GM21786 (cell line): ENCODE measurements around the gene PCGF1.

Experiments used
- ATAC-seq: cut with Tn5 transposase; IDR thresholded peaks from one replicate; pipeline ENCODE4 v1.9.1; 2021; ENCODE audit not compliant: unreplicated experiment

PCGF1 gene

DNA sequence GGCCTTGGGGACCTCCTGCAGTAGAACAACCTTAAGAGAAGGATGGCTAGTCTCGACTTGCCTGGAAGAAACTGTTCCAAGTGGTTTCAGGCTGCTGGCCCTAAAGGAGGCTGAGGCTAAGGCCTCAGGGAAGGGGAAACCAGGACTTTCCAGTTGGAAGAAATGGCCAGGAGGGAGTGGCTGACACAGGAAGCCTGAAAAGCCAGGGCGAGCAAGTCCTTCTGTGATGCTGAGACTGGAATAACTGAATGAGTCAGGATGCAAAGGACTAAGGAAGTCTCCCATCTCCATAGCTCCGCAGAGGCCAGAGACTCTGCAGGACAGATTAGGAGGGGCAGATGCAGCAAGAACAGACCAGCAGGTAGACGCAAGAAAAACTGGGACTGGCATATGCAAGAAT lies 29.6 kb upstream of the PCGF1 start:
- ATAC-seq, result no peak

DNA sequence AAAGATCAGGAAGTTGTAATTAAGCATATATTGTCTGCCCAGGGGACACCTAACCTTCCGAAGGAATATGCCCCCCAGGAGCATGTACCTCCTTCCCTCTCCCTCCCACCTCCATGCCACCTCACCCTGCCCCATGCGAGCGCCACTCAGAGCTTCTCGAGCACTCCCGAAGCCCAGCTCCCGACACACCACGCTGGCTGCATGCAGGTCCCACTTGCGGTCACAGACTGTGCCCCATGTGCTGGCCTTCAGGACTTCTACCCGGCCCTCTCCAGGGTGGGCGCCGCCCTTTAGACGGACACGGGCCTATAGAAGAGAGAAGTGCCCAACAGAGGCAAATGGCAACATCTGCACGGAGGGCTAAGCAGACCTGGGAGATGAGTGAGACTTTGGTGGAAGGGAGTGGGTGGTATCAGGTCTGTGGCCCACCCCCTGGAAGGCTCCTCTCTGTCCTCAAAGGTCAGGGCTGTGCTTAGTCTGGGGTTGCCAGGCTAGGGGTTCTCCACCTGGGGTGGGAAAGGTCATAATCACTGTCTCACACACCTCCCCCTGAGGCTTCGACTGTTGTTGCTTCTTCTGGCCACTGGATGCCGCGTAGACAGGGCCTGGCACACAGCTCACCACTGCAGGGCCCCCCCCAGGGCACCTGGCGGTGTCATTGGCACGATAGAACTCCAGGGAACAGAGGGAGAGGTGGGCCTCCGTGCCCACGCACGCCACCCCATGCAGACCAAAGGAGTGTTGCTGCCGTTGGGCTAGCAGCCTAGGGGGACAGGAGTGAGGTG lies 28.9 kb upstream of the PCGF1 start:
- ATAC-seq, result no peak

DNA sequence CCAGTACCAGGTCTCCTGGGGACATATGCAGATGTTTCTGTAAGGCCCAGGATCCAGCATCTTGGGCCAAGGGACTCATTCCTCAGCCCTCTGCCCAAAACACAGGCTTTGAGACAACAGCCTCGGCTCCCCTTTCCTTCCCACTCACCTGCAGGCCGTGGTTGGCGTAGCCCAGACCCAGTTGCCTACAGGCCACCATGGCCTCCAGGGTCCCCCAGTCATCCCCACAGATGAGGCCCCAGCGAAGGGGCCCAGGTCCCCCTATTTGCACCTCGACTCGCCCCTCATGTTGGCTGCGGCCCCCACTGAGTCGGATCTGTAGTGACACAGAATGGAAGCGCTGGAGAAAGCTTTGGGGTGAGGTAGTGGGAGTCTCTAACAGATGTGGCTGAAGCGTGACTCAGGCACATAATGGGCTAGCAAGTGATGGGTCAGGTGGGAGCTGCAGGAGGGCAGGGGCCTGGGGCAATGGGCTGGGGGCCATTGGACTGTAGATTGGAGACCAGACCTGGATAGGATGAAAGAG lies 28.0 kb upstream of the PCGF1 start:
- no peak for ATAC-seq

DNA sequence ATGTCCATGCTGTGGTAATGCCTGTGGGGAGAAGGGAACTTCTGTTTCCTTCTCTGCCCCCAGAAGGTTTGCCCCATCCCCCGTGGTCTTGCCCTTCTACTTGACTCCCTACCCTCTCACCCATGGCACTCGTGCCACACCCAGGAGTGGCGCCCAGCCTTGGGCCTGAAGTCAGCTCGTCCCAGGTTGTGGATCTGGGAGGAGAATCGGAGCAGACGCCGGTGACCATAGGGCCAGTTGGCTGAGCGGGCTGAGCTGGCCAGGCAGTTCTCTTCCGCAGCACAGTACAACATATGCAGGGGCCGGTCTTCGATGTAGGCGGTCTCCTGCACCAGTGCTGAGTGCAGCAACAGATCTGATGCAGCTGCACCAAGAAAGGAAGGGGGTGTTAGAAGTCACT lies 26.9 kb upstream of the PCGF1 start:
- ATAC-seq, result no peak

DNA sequence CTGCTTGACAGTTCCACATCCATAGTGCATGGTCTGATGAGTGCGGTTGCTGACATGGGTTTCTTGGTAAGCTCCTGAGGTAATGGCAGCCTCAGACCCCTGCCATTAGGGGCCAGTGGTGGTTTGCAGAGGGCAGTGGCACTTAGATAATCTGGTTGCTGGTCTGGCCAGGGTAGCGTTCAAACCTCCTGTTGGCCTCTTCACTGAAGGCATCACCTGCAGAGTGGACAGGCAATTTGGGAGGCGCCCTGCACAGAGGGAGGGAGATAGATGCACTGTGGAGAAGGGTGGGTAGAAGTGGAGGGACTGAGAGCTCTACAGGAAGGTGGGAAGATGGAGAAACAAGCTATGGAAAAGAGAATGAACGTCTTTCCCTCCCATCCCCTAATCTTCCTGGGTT lies 26.0 kb upstream of the PCGF1 start:
- no peak for ATAC-seq

DNA sequence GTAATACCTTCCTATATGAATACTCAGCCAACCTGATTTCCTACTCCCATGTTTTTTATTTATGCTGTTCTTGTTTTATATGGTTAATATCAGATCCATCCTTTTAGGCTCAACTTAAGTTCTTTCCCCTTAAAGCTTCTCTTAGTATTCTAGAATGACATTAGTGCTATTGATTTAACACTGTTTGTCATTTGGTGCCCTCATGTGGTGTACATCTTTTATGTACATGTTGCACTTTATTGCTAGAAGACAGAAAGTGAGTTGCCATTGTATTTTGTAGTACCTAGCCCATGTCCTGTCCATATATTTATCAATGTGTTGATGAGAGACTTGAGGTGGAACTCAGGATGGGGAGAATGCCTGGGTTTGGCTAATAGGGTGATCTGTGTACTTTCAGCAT lies 24.7 kb upstream of the PCGF1 start:
- ATAC-seq, result no peak

DNA sequence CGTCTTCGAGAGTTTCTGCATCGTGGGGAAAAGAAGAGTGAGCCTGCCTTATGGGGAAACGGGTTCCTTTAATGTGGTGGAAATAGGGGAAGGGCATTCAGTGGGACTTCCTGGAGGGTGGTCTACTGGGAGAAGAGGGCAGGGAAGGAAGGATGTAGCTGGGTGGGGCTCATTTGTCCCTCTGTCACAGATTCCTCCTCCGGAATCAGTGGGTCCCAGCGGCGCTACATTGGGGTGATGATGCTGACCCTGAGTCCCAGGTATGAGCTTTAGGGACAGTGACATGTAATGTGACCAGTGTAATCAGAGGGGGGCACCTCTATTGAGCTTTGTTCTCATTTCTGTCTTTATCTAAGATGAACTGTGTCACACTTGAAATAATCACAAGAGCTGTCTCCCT lies 24.2 kb upstream of the PCGF1 start:
- no peak for ATAC-seq

DNA sequence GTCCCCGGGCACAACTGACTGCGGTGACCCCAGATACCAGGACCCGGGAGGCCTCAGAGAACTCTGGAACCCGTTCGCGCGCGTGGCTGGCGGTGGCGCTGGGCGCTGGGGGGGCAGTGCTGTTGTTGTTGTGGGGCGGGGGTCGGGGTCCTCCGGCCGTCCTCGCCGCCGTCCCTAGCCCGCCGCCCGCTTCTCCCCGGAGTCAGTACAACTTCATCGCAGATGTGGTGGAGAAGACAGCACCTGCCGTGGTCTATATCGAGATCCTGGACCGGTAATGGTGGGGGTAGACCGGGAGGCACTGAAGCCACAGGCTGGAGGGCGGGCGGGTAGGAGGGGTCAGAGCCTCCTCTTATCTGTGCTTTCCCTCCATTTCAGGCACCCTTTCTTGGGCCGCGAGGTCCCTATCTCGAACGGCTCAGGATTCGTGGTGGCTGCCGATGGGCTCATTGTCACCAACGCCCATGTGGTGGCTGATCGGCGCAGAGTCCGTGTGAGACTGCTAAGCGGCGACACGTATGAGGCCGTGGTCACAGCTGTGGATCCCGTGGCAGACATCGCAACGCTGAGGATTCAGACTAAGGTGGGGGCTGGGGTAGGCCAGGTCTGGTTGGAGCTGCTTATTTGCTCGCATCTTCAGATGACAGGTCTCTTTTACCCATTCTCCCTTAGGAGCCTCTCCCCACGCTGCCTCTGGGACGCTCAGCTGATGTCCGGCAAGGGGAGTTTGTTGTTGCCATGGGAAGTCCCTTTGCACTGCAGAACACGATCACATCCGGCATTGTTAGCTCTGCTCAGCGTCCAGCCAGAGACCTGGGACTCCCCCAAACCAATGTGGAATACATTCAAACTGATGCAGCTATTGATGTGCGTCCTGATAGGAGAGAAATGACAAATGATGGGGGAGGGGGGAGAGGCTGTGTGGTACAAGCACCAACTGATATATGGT lies 23.0 kb upstream of the PCGF1 start:
- peak; percentile 33 for ATAC-seq

DNA sequence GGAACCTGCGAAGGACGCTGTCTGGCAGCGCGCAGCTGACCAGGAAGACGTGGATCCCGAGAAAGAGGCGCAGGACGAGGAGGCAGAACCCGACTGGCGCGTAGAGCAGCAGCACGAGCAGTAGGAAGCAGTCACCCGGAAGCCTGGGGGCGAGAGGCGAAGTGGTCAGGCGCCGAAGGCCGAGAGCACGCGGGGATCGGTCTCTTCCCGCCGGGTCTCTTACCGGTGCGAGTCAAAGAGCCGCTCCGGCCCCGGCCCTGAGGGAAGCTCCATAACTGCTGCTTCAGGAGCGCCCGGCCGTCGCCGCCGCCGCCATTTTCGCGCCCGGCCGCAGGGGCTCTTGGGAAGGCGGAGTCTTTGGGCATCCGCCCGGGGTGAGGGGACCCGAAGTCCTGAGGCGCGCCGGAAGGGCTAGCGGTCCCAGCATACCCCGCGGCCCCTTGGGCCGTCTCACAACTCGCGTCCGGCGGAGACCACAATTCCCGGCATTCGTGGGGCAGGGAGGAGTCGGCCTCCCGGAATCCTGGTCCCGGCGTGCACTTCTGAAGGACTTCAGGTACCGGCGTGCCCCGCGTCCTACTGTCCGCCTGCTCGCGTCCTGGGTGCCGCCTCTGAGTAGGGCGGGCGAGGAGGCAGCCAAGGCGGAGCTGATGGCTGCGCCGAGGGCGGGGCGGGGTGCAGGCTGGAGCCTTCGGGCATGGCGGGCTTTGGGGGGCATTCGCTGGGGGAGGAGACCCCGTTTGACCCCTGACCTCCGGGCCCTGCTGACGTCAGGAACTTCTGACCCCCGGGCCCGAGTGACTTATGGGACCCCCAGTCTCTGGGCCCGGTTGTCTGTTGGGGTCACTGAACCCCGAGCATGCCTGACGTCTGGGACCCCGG lies 22.1 kb upstream of the PCGF1 start, which contains the start of the genes AUP1 and HTRA2:
Gene AUP1, minus strand, starts transcription at position 350 of the 882 bp plus-strand sequence. Its CDS starts 77 bp downstream, at position 273.
Gene HTRA2, plus strand, starts transcription at position 577 of the 882 bp plus-strand sequence. Its CDS starts 74 bp downstream, at position 651.
- ATAC-seq, result peak; percentile 78

DNA sequence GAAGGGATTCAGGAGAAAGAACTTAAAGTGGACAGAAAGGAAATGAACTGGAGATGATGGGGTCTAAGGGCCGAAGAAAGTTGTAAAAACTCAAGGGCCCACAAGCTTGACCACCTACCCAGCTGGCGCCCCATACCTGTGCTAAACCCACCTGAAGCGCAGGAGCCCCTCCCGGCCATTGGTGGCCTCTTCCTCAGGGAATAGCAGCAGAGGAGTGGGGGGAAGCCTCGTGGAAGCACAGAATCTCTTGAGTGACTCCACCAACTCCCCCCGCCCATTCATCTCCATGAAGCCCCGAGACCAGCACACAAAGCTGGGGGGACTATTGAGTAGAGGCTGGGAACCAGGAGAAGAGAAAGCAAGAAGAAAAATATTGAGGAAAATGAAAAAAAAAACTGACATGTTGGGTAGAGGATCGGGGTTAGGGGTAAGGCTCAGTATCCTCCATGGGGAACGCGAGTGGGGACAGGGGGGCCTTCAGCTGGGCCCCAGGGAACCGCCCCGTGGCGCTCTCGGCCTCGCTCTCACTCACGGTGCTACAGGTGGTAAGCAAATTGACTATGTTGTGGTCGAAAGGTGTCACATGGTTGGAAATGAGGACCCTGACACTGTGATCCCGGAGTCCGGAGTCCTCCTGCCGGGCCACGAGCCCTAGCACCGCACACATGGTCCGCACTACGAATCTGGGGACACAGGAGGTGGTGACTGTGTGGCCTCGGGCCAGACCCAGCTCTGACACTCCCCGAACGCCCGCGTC lies 21.3 kb upstream of the PCGF1 start:
- ATAC-seq, result peak; percentile 2

DNA sequence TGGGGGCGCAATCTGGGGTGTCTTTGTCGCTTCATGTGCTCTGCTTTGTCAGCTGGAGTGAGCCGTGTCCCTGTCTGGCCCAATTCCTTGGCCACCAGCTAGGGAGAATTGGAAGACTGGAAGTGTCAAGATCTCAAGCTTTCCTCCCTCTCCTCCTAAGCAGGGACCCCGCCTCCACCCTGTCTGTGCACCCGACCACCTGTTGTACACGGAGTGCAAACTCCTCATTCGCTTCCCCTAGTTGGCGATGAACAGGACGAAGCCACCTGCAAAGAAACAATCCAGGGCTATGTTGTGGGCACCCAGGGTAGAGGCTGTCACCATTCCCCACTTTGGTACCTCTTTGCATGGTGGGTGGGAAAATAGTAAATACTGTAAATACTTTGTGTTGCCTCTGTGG lies 20.2 kb upstream of the PCGF1 start:
- no peak for ATAC-seq

DNA sequence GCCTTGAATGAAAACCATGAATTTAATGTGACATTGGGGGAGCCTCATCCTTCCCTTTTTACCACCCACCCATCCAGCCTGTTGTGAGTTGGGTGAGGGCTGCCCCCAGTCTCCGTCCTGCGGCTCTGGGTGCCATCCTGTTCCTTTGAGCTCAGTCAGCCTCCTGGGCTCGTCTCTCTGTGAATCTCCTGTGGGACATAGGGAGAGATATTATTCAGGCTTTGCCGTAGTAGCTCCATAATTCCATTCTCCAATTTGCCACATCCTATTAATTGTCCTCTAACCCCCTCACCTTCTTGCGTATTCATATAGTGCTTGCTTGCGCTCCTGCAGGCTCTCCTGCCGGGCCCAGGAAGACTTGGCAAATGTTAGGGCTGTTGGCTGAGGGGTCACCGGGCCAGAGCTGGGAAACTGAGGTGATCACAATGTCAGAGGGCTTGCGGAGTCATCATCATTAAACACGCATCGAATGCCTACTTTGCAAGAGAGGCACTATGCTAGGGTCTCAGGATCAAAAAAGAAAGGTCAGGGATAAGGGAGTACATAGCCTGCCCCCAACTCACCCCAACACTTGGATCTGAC lies 19.2 kb upstream of the PCGF1 start:
- ATAC-seq, result no peak

DNA sequence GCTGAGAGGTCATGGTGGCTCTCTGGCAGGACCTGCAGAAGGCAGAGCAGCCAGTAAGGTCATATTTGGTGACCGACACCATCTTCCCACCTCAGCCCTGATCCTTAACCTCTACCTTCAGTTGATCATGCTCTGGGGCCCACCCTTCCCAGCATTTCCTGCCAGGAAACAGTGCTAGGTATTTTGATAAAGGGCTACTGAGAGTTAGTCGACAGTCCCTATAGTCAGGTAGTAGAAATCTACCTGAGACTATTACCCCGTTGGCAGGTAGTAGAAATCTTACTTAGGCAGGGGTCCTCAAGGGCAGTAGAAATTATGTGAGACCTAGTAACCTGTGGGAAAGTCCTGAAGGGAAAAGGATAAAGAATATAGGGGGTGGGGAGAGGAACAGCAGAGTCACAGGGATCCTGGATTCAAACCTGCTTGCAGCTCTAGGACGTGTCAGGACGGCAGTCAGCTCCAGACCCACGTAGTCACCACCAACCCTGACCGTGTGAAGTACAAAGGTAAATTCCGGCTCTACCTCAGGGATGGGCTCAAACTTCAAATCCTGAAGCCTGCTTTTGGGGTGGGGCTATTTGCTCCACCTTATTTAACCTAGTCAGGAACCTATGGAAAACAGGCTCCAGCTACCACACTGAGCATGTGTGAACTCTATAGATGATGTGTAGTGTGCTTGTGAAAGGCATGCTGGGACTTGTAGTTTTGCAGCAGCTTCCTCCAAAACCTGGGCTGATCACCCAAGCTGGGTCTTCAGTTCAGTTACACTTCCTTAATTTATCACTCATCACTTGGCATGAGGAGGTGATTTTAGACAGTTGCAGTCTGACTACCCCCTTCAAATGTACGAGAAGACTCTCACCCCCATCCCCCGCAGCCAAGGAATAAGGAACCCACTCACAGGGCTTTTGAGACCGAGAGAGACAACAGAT lies 18.5 kb upstream of the PCGF1 start, which contains the start of gene DQX1:
Gene DQX1, minus strand, starts transcription at position 515 of the 932 bp plus-strand sequence. Its CDS starts 502 bp downstream, at position 13.
- ATAC-seq, result no peak

DNA sequence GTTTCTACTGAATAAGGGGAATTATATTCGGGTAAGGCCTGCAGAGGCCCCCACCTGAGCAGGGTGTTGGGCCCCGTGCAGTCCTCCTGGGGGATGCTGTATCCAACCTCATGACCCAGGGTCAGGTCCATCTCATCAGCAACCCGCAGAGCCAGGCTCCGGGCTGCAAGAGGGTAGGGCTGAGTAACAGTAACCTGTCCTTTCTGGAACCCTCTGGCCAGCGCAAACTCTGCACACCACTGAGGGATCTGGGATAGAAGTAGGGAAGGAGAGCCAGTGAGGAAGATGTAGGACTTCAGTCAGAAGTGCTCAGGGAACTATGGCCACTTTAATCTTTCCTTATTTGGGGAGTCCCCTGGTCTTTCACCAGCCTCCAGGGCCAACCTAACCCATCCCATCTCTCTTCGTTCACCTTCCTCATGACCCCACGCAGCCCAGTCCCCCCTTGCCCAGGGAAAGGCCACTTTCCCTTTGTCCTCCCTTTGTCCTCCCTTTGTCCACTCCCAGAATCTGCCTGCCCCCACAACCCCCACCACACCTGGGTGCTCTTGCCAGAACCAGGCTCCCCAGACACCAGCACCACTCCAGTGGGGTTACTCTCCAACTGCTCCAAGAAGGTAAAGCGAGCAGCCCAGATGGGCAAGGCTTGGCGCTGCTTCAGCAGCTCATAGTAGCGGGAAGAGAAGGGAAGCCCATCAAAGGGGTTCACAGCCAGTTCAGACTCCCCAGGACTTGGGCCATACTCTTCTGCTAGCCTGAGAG lies 17.6 kb upstream of the PCGF1 start:
- ATAC-seq, result no peak

DNA sequence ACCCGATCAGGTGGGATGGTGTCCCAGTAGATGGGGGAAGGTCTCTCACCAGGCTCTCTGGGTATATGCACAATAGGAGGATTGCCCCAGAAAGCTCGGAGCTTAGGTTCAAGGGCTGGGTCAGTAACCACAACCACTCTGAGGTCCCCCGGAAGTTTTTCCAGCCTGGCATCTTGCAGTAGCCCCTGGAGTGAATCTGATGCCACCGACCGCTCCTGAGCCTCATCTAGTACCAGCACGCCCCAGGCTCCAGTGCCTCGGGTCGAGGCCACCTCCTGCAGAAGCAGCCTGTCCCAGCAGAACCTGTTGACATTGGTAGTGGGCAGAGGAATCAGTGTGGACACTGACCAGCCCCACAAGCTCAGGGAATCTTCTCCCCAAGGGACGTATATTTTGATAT lies 16.5 kb upstream of the PCGF1 start:
- no peak for ATAC-seq

DNA sequence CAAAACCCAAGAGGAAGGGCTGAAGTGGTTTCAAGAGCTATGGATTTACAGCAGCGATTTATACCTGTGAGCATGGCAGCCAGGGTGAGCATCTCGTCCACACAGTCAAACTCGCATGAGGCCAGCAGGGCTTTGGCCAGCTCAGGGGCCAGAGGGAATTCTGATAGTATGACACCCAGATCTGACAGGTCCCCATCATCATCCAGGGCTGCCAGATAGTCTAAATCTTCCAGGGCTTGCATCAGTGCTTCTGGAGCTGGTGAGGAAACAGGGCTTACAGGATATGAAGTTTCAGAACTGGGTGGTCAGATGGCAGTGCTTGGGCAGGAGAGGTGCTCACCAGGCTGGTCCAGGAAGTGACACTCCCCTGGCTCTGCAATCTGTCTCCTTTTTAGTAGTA lies 15.0 kb upstream of the PCGF1 start:
- no peak for ATAC-seq

DNA sequence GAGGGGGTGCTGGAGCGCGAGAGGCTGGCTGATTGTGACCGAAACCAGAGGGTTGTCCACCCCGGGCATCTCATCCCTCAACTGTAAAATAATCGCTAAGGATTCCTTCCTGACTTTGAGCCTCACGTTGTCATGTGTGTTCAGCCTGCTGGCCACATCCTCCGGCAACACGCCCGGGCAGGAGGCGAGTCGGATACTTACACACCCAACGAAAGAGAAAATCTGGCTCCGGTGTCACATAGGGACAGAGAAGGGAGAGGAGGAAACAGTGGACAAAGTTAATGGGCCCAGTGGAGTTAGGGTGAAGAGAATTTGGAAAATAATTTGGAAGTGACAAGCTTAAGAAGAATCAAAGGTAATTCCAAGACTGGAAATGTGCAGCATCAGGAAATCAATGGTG lies 9.2 kb upstream of the PCGF1 start:
- no peak for ATAC-seq
